NCI-H2107 treated with DMSO at 0.1 percent for 48 hours (cell line): Measurements from ENCODE around the gene SMIM11.
"Not testable (repeated sequence)": the region's sequence is repeated elsewhere in the genome, so short reads cannot be mapped to it uniquely, and the experiment has no call there.

Experiments used
- DNase-seq: peaks from one replicate; lab custom pipeline; 2025; ENCODE audit not compliant: unreplicated experiment; lab: John Stamatoyannopoulos, UW

SMIM11 gene

GRCh38 chr21:34407294-34407693 is 32.0 kb downstream of the SMIM11 start:
- not testable (repeated sequence) for DNase-seq

DNA sequence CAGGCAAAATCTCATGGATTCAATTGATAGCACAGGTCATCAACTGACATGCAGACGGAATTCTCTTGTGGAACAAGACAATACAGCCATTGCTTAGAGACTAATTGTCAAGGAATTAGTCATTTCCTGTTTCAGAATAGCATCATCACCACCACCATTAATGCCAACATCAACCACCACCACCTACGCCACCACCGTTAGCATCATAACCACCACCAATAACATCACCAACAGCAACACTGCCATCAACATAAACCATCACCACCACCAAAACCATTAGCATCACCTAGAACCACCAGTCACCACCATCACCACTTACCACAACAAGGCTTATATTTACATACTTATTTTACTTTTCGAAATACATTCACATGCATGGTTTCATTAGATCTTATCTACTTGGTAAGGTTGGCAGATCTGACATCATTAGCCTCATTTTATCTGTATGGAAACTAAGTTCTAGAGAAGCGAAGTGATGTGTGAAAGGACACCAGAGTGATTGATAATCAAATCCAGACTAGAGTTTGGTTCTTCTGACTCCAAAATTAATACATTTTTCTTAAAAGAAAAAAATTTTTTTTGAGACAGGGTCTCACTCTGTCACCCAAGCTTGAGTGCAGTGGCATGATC is 42.3 kb downstream of the SMIM11 start:
- not testable (repeated sequence) for DNase-seq

- DNase-seq = not testable (repeated sequence)
These were observed 48.5 kb downstream of the SMIM11 start, which contains the start of gene SMIM34 for GRCh38 chr21:34423805-34424204. Gene SMIM34, minus strand, starts transcription at chr21:34423951. Its CDS starts 112 bp downstream, at chr21:34423839.

DNA sequence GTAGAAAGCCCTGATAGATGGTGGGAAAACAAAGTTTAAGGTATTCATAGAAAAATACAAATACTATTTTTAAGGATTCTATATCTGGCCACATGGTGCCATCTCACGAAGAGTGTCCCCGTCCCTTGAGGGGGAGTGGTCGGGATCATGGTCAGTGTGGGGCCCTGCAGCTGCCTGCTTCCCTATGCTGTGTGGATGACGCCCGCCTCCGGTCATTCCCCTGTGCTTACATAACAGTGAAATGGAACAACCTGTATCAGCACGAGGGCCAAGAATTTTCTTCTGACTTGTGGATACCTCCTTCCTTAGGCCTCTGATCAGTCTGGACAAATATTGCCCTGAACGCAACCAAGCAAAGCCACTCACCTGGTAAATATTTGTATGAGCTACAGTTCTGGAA is 52.0 kb downstream of the SMIM11 start:
- not testable (repeated sequence) for DNase-seq

DNA sequence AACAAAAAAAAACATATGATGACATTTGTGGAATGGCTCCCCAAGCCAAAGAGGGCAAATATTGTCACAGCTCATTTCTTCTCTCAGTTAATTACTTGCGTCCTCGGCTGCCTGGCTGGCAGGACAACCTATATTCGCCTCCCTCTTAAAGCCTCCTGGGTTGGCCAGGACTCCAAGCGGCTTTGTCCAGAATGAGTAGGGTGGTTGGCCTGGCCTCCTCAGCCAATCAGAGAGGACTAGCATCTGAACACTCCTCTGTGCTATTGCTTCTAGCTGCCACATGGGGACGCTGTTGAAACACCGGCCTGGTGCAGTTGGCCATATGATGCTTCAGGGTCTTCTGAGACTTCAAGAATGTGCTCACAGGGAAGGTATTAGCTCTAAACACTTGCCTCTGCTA is 53.1 kb downstream of the SMIM11 start:
- DNase-seq = not testable (repeated sequence)

- not testable (repeated sequence) for DNase-seq
These were observed 54.4 kb downstream of the SMIM11 start for GRCh38 chr21:34429710-34430109.
